CD4-positive, alpha-beta T cell treated with Interleukin-4 for 1 hour (primary cell): Measurements from ENCODE around the gene DOP1A.
A peak's percentile ranks its signal among the peaks of the same experiment; 100 is the strongest.

Experiments used
- DNase-seq, 2 donors: peaks; one replicate each; pipeline ENCODE4 v3.0.0-alpha.2; 2020 to 2022

The DOP1A gene

GRCh38 chr6:83067448-83068439 is at the start of gene DOP1A:
Gene DOP1A (plus strand): TSS chr6:83067671. CDS start chr6:83096978, 29,307 bp downstream.
- peak; percentile 95 for DNase-seq

GRCh38 chr6:83019741-83020140 is 47.7 kb upstream of the DOP1A start:
- no peak for DNase-seq

- DNase-seq = no peak
These were observed 35.8 kb upstream of the DOP1A start for GRCh38 chr6:83031689-83032088.

- DNase-seq = no peak
These were observed 29.2 kb upstream of the DOP1A start for GRCh38 chr6:83038246-83038645.

GRCh38 chr6:83042467-83043053 is 24.9 kb upstream of the DOP1A start:
- no peak for DNase-seq

GRCh38 chr6:83044091-83044768 is 23.2 kb upstream of the DOP1A start:
- no peak for DNase-seq

- no peak for DNase-seq
These were observed 20.3 kb upstream of the DOP1A start for GRCh38 chr6:83047065-83047754.

- no peak for DNase-seq
These were observed 15.9 kb upstream of the DOP1A start for GRCh38 chr6:83051377-83052172.

- DNase-seq = no peak
These were observed 13.8 kb upstream of the DOP1A start for GRCh38 chr6:83053678-83054077.

GRCh38 chr6:83055366-83055964 is 12.0 kb upstream of the DOP1A start:
- peak; percentile 27 to 48 for DNase-seq

- DNase-seq = peak; percentile 15 to 30
These were observed 9.7 kb upstream of the DOP1A start for GRCh38 chr6:83057705-83058321.

GRCh38 chr6:83061190-83061589 is 6.3 kb upstream of the DOP1A start:
- DNase-seq = no peak

GRCh38 chr6:83062225-83062624 is 5.2 kb upstream of the DOP1A start:
- no peak for DNase-seq

- DNase-seq = peak; percentile 88 to 90
These were observed 1.8 kb upstream of the DOP1A start, which contains the start of gene UBE3D for GRCh38 chr6:83065511-83066192. Gene UBE3D (minus strand): TSS chr6:83065841. CDS start chr6:83065718, 123 bp downstream.

GRCh38 chr6:83068616-83069015 is 1.1 kb downstream of the DOP1A start:
- DNase-seq = no peak

- DNase-seq = no peak
These were observed 2.2 kb downstream of the DOP1A start for GRCh38 chr6:83069633-83070032.

GRCh38 chr6:83071023-83071422 is 3.6 kb downstream of the DOP1A start:
- DNase-seq = no peak

GRCh38 chr6:83071707-83072106 is 4.2 kb downstream of the DOP1A start:
- DNase-seq = no peak

GRCh38 chr6:83072726-83073125 is 5.3 kb downstream of the DOP1A start:
- DNase-seq = no peak

GRCh38 chr6:83073615-83074014 is 6.1 kb downstream of the DOP1A start:
- DNase-seq = no peak
